Thyroid gland (tissue), 4 donors: ENCODE data around the gene MAGEC1. TPM values are rescaled to one million over a fixed set of nuclear protein-coding genes. Genes with fewer than 3 reads are reported as not detected.

Source experiments
- DNase-seq, 2 donors: peaks; one replicate each; pipeline ENCODE4 v3.0.0-alpha.2; 2019
- H3K27ac ChIP-seq, 3 donors: fragments of 200-600 bp; sonication (generic); 1 replicate in 2 of 3; 2 replicates in 1 of 3; pipeline ENCODE4 v1.5.1; 2016 to 2019; ENCODE audit warnings: mild to moderate bottlenecking in 1 of 3, moderate library complexity in 1 of 3
- H3K27me3 ChIP-seq: fragments of 200-600 bp; sonication (generic); one replicate; pipeline ENCODE4 v1.5.1; 2019
- H3K36me3 ChIP-seq, 2 donors: fragments of 200-600 bp; sonication (generic); one replicate each; pipeline ENCODE4 v1.5.1; 2016 to 2019
- H3K4me1 ChIP-seq, 2 donors: fragments of 200-600 bp; sonication (generic); one replicate each; pipeline ENCODE4 v1.5.1; 2017 to 2019
- H3K4me3 ChIP-seq, 3 donors: fragments of 200-600 bp; sonication (generic); replicated peaks in 1 of 3; 1 replicate in 2 of 3; 2 replicates in 1 of 3; pipeline ENCODE4 v1.5.1; 2016; ENCODE audit warnings: mild to moderate bottlenecking in 1 of 3
- H3K9me3 ChIP-seq: fragments of 200-600 bp; sonication (generic); one replicate; pipeline ENCODE4 v1.5.1; 2017
- POLR2A ChIP-seq, 2 donors: fragments of 450-650 bp; IDR thresholded peaks; one replicate each; pipeline ENCODE4 v1.6.1; 2017; ENCODE audit warnings: antibody characterized with exemption in 2 of 2, mild to moderate bottlenecking in 2 of 2, moderate library complexity in 1 of 2
- WGBS, 2 donors: methylation state at CpG; one replicate each; pipeline ENCODE4 v1.1.5; 2017; 5-methylcytosine and 5-hydroxymethylcytosine counted together
- intact Hi-C: fragments of 100-400 bp; cut with DNase I; formaldehyde crosslinking; loops from one replicate; pipeline ENCODE4 v1.15.1; 2023
- total RNA-seq, 4 donors: library from RNA; depleted of rRNA; stranded (reverse); fragments of >200 nt; gene quantifications; one replicate each; pipeline ENCODE4 v1.2.3, GENCODE V29; 2016
- TF ChIP-seq, protein P1 (sequence below), 6 experiments: fragments of 200-600 bp in 3 of 6; fragments of 450-650 bp in 3 of 6; sonication (generic) in 3 of 6; IDR thresholded peaks; one replicate each; pipeline ENCODE4 v1.5.1; 2016 to 2019; ENCODE audit warnings: antibody characterized with exemption in 6 of 6, mild to moderate bottlenecking in 2 of 6, inconsistent platforms in 1 of 6, moderate library complexity in 1 of 6

The MAGEC1 gene
- total RNA-seq, 4 donors from 2014 or later: 0.13 TPM; not detected in 3

DNA sequence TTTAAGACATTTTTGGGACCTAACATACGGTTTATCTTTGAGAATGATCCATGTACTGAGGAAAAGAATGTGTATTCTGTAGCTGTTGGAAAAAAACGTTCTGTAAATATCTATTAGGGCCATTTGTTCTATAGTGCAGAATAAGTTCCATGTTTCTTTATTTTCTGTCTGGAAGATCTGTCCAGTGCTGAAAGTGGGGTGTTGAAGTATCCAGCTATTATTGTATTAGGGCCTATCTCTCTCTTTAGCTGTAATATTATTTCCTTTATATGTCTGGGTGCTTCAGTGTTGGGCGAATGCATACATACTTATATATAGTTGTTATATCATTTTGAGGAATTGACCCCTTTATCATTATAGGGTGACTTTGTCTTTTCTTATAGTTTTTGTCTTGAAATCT, 24.7 kb downstream of the MAGEC1 start:
- no peaks in the 10 kb centered on the region for H3K9me3 ChIP-seq
- 68 to 78% methylated on average over 3 of the region's 3 CpGs for WGBS, 2 donors
- DNase-seq: no peak
- H3K27ac ChIP-seq: no peak overlapping the region
- no peak overlapping the region for H3K4me3 ChIP-seq
- H3K36me3 ChIP-seq: no peaks in the 10 kb centered on the region
- no peak for TF ChIP-seq POLR2A (IDR thresholded peaks at IDR 0.05)
- TF ChIP-seq, protein P1, sequence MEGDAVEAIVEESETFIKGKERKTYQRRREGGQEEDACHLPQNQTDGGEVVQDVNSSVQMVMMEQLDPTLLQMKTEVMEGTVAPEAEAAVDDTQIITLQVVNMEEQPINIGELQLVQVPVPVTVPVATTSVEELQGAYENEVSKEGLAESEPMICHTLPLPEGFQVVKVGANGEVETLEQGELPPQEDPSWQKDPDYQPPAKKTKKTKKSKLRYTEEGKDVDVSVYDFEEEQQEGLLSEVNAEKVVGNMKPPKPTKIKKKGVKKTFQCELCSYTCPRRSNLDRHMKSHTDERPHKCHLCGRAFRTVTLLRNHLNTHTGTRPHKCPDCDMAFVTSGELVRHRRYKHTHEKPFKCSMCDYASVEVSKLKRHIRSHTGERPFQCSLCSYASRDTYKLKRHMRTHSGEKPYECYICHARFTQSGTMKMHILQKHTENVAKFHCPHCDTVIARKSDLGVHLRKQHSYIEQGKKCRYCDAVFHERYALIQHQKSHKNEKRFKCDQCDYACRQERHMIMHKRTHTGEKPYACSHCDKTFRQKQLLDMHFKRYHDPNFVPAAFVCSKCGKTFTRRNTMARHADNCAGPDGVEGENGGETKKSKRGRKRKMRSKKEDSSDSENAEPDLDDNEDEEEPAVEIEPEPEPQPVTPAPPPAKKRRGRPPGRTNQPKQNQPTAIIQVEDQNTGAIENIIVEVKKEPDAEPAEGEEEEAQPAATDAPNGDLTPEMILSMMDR (IDR thresholded peaks at IDR 0.05): no peak
- H3K27me3 ChIP-seq: no peaks in the 10 kb centered on the region
- intact Hi-C loops: no loop called here
- H3K4me1 ChIP-seq: no peaks in the 10 kb centered on the region

GRCh38 chrX:141934059-141934641, 30.5 kb downstream of the MAGEC1 start:
- intact Hi-C loops: no loop called here
- Histone ChIP-seq H3K4me1 (no peaks in the 10 kb centered on the region), H3K9me3 (no peaks in the 10 kb centered on the region), H3K4me3 (no peak overlapping the region), H3K27me3 (no peaks in the 10 kb centered on the region), H3K27ac (no peak overlapping the region), H3K36me3 (no peaks in the 10 kb centered on the region)
- no peak for DNase-seq
- 66 to 82% methylated on average over 2 of the region's 2 CpGs for WGBS, 2 donors
- no peak for TF ChIP-seq POLR2A (IDR thresholded peaks at IDR 0.05)
- TF ChIP-seq, protein P1 (IDR thresholded peaks at IDR 0.05): no peak

- TF ChIP-seq, protein P1 (IDR thresholded peaks at IDR 0.05): no peak
- TF ChIP-seq POLR2A (IDR thresholded peaks at IDR 0.05): no peak
- Histone ChIP-seq H3K4me3 (no peak overlapping the region), H3K36me3 (no peaks in the 10 kb centered on the region), H3K4me1 (no peaks in the 10 kb centered on the region), H3K27ac (no peak overlapping the region), H3K9me3 (no peaks in the 10 kb centered on the region), H3K27me3 (no peaks in the 10 kb centered on the region)
- DNase-seq: no peak
- WGBS, 2 donors: 91 to 98% methylated on average over 2 of the region's 2 CpGs
- intact Hi-C loops: no loop called here
Measured at GRCh38 chrX:141935645-141936044, 32.0 kb downstream of the MAGEC1 start.

DNA sequence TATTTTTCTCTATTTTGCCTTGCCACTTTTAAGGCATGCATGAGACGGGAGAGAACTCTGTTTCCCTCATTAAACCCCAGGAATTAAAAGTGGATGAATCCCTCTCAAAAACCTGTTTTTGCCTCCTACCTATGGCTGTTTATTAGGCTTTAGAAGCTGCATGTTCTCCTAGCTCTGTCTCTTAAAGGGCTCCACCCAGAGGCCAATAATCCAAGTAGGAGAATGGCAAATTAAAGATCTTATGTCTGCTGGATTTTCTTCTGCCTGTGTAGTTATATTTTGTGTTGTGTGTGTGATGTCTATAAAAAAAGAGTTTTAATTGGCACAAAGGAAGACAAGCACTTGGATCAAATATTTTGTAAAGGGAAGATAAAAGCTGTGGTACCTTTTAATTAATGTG, 32.4 kb downstream of the MAGEC1 start:
- 73 to 75% methylated on average over 1 of the region's 1 CpG for WGBS, 2 donors
- TF ChIP-seq, protein P1 (IDR thresholded peaks at IDR 0.05): no peak
- TF ChIP-seq POLR2A (IDR thresholded peaks at IDR 0.05): no peak

DNA sequence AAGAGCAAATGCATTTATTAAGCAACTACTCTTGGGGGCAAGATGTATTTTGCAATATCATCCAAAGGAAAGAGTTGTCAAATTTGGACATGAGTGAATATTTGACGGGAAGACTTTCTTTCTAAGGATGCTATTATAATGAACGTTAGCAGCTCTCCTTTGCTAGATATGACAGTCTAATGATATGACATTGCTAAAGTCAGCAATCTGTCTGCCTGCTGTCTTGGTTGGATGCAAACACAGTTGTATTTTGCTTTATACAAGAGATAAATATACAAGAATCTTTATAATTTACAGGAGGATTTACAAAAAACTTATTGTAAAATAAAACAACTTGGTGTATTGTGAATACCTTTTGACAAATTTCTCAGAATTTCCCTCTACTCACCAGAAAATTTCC, 37.5 kb downstream of the MAGEC1 start:
- Histone ChIP-seq H3K27me3 (no peaks in the 10 kb centered on the region), H3K4me3 (no peak overlapping the region), H3K27ac (no peak overlapping the region), H3K4me1 (no peaks in the 10 kb centered on the region), H3K9me3 (no peaks in the 10 kb centered on the region), H3K36me3 (no peaks in the 10 kb centered on the region)
- intact Hi-C loops: no loop called here
- 89 to 90% methylated on average over 2 of the region's 2 CpGs for WGBS, 2 donors
- DNase-seq: no peak
- no peak for TF ChIP-seq POLR2A (IDR thresholded peaks at IDR 0.05)
- TF ChIP-seq, protein P1 (IDR thresholded peaks at IDR 0.05): no peak

More for the DNA sequence above, 32.4 kb downstream of the MAGEC1 start:
- no peaks in the 10 kb centered on the region for H3K4me1 ChIP-seq
- no peaks in the 10 kb centered on the region for H3K9me3 ChIP-seq
- intact Hi-C loops: no loop called here
- no peaks in the 10 kb centered on the region for H3K27me3 ChIP-seq
- H3K27ac ChIP-seq: no peak overlapping the region
- H3K4me3 ChIP-seq: no peak overlapping the region
- H3K36me3 ChIP-seq: no peaks in the 10 kb centered on the region
- DNase-seq: no peak
